GM18868 (cell line): ENCODE results near the gene MED13.

Experiments
- ATAC-seq: cut with Tn5 transposase; IDR thresholded peaks from one replicate; pipeline ENCODE4 v1.9.1; 2021; ENCODE audit warnings: mild to moderate bottlenecking, moderate library complexity; ENCODE audit not compliant: unreplicated experiment

The MED13 gene, protein sequence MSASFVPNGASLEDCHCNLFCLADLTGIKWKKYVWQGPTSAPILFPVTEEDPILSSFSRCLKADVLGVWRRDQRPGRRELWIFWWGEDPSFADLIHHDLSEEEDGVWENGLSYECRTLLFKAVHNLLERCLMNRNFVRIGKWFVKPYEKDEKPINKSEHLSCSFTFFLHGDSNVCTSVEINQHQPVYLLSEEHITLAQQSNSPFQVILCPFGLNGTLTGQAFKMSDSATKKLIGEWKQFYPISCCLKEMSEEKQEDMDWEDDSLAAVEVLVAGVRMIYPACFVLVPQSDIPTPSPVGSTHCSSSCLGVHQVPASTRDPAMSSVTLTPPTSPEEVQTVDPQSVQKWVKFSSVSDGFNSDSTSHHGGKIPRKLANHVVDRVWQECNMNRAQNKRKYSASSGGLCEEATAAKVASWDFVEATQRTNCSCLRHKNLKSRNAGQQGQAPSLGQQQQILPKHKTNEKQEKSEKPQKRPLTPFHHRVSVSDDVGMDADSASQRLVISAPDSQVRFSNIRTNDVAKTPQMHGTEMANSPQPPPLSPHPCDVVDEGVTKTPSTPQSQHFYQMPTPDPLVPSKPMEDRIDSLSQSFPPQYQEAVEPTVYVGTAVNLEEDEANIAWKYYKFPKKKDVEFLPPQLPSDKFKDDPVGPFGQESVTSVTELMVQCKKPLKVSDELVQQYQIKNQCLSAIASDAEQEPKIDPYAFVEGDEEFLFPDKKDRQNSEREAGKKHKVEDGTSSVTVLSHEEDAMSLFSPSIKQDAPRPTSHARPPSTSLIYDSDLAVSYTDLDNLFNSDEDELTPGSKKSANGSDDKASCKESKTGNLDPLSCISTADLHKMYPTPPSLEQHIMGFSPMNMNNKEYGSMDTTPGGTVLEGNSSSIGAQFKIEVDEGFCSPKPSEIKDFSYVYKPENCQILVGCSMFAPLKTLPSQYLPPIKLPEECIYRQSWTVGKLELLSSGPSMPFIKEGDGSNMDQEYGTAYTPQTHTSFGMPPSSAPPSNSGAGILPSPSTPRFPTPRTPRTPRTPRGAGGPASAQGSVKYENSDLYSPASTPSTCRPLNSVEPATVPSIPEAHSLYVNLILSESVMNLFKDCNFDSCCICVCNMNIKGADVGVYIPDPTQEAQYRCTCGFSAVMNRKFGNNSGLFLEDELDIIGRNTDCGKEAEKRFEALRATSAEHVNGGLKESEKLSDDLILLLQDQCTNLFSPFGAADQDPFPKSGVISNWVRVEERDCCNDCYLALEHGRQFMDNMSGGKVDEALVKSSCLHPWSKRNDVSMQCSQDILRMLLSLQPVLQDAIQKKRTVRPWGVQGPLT (N-terminal part only)

DNA sequence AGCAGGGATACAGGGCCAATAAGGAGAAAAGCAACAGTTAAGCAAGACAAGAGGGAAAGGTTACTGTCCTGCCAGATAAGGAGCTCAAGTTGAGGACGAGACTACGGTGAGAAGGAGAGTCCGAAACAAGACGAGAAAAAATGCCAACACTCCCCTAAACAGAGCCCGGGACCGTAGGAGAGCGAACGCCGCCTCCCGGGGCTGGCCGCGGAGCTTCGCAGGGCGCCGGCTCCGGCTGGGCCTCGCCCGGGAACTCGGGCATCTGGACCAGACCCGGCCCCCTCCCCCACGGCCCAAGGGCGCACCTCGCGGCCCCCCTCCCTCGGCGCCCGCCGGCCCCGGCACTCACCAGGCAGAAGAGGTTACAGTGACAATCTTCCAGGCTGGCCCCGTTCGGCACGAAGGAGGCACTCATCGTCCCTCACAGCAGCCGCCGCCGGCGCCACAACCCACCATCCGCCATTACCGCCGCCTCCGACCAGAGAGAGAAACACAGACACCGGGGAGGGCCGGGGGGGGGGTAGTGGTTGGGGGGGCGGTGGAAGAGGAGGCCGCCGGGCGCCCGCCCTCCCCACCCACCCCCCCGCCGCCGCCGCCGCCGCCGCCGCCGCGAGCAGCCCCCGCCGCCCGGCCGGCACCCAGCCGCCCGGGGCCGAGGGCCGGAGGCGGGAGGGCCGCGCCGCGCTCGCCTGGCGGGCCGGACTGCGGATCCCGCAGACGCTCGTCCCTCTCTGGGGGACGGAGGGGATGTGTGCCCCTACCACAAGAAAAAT is at the start of gene MED13:
MED13 (minus strand) TSS at position 488 of the 773 bp plus-strand sequence; CDS start at position 415, 73 bp downstream.
- no peak for ATAC-seq

DNA sequence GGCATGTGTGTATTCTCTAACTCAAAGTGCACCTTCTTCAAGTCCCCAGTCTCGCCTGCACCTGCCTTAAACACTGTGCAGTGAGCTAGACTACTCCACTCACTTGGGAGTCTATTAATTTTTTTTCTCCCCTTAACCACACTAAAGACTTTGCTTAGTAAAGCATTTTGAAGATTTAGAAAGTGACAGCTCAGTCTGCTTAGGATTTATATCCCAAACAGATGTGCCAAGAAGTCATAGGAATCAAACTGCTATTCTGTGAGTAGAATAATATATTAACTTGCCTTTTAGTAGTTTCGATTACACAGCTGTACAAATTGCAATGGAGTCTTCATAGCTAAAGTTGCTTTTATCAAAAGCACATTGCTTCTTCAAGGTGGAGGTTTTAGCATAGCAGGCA is 47.2 kb upstream of the MED13 start:
- no peak for ATAC-seq

DNA sequence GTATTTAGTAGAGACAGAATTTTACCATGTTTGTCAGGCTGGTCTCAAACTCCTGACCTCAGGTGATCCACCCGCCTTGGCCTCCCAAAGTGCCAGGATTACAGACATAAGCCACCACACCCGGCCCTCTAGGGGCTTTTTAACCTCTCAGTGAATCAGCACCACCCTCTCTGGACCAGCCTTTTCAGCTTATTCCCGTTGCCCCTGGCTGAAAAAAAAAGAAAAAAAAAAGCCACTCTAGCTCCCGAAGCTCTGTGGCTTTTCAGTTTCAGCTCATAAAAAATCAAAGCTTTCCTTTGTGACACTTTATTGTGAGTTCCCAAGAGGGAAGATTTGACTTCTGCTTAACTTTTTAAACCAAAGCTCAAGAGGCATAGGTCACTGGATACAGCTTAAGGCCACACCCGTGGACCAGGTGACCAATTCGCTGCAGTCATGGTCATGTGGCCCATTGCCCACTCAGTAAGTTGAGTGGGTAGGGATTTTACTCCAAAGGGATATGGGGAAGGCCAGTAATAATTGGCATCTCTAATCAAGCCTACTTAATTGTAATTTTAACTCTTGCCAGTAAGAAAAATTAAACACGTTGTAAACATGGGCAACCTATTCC is 46.6 kb upstream of the MED13 start:
- ATAC-seq = no peak

DNA sequence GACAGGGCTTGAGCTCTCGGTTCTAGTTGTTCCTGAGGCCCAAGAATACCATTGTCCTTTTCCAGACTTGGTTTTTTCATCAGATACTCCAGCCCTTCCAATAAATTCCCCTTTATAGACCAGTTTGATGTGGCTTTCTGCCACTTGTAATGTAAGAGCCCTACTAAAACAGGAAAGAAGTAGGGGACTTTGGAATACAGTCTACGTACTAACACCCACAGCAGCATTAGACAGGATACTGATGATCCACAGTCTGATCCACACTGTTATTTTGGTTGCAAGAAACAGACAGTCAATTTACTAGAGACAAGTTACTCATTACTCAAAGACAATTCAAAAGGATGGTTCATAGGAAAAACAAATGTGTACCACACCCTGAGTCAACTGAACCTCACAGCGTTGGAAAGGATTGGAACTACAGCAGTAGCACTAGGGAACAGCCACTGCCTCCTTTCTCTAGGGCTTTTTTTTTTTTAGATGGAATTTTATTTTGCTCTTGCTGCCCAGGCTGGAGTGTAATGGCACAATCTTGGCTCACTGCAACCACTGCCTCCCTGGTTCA is 45.9 kb upstream of the MED13 start:
- no peak for ATAC-seq

DNA sequence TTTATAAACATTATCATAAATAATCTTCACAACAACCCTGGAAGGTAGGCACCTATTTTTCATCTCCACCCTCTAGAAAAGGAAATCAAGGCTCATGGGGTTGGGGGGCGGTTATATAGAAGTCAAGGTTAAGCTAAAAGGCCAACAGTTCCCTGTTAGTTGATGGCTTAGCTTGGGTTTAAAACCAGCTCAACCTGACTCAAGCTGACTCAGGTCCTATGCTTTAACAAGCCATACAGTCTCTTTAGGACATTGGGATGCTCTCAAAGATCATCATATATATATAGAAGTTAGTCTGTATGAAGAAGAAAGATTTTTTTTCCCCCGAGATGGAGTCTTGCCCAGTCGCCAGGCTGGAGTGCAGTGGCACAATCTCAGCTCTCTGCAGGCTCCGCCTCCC is 44.8 kb upstream of the MED13 start:
- no peak for ATAC-seq

DNA sequence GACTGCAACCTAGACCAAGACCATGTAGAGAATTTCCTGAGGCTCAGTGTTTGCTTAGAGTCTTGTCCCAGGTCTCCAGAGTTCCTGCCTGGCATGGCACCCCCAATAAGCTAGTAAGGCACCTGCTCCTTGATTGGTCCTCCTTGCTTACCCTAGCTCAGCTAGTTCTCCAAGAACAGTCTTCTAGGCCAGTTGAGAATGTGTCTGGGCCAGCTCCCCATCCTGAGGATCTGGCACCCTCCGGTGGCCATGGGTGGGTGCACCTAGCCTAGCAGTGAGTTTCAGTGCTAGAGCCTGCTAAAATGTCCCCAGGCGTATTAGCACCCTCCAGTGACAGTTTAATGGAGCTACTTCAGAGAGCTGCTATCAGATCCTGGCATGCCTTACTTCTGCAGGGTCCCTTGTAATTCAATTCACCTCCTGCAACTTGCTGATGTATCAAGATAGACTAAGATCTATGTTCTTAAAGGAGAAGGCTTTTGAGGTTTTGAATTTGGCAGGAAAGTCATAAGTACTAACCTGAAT is 44.4 kb upstream of the MED13 start:
- peak; percentile 97 for ATAC-seq

DNA sequence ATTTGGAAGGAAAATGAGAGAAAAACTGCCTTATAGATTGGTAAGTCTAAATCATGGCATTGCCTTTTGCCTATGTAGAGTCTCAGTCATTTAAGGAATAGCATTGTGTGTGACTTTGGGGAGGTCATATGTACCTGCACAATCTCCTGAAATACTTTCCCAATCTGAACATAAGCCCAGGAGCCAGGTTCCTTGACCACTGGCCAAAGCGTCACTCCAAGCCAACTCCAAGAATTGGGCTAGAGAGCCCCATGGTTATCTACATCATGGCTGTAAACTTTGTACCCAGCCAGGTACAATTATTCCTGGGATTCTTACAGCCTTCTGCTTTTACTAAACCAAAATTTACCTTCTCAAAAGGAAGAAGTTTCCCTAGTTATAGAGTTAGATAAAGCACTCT is 40.8 kb upstream of the MED13 start:
- ATAC-seq = no peak

DNA sequence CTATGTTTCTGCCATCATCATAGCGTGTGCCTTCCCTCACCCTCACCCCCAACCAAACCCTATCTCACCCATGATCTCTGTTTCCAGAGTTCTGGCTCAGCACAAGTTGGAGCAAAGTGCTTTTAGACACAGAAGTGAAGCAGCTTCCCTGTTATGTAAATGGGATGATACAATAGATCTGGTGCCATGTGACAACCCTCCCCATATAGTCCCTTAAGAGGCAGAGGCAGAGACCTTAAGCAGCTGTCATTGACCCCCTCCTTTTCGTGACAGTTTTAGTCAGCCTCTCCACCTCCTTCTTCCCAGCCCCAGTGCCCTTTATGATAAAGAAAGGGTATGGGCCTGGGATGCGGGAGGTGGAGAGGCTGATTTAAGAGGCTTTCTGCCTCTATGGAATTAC is 40.3 kb upstream of the MED13 start:
- no peak for ATAC-seq

DNA sequence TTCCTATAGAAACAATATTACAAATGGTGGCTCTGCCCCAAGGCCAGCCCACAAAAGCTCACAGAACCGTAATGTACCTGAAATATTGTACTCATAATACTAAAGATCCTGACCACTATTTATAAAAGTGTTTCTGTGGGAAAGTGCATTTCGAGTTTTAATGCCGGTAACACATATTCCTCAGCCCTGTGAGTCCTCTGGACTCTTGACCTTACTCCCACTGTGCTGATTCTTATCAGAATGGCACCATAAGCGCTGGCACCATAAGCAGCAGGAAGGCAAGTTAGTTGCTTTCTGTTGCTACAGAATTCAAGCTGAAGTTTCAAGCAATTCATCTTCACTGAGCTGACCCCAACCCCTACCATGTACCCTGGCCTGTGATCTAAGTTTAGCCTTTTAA is 36.4 kb upstream of the MED13 start:
- ATAC-seq = no peak

DNA sequence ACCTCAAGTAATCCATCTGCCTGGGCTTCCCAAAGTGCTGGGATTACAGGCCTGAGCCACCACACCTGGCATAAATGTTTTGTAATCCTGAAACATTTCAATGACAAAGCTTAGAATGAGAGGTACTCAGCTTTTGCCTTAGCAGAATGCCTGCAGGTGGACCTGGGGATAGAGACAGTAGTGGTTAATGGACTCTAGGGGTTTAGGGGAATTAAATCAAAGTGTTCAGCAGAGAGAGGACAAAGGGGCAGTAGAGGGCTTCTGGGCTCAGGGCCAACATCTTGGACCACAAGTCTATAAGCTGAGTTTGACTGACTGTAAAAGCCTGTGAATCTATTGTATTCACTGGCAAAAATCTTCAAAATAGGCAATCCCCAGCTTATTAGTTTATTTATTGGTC is 36.0 kb upstream of the MED13 start:
- no peak for ATAC-seq

DNA sequence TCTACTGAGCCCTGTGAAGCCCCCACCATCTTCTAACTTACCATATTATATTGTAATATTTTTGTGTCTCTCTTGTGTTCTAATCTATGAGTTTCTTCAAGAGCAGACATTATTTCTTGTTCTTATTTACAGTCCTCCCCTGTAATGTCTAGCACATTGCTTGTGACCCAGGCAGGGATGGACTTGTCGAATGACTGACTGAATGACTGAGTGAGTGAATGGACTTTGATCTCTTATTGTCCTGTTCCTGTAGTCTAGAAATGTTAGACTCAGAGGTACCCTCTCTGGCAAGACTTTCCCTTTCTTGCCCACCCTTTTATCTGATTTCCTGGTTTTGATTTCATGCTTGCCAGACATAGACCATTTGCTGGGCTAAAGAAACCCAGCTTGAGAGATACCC is 35.0 kb upstream of the MED13 start:
- ATAC-seq = no peak

DNA sequence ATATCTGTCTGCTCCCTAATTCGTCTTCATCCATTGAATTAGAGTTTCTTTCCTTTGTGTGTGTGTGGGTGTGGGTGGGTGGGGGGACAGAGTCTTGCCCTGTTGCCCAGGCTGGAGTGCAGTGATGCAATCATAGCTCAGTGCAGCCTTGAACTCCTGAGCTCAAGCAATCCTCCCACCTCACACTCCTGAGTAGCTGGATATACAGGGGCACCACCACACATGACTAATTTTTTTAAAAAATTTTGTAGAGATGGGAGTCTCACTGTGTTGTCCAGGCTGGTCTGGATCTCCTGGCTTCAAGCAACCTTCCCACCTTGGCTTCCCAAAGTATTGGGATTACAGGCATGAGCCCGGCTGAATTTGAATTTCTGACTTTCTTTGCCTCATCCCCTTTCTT is 34.5 kb upstream of the MED13 start:
- no peak for ATAC-seq

DNA sequence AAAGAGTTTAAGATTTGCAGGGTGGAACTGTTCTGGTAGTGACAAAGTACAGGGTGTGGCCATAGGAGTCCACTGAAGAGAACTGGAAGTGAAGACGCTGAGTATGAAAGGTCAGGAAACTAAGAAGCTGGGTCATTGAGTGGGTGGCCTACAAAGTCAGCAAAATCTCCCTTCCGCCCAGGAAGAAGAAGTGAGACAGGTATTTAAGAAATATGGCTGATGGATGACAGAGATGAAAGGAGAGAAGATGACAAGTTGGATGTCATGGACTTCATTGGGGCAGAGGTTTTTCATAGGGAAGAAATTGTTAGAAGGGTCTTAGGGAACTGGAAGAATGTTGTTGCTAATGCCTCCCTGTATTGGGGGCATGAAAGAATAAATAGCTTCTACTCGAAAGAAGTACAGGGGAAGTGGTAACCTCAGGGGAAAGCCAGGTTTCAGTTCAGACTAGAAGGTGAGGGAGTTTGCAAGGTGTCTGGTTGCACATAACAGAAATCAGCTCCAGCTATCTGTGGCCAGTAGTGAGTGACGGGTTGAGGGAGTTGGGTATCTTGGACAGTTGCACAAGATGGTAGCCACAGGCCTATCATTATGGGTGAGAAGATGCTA is 33.6 kb upstream of the MED13 start:
- ATAC-seq = peak; percentile 83

DNA sequence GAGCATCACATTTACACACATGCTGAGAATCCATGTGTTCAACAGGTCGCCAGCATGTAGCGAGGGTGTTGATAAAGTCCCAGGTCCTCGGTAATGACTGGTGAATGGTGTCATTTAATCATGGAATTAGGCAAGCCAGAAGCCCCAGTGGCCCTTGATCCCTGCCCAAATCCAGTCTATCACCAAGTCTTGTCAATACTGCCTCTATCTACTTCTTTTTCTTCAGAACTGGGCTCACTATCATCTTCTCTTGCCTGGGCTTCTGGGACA is 31.3 kb upstream of the MED13 start:
- ATAC-seq = no peak

DNA sequence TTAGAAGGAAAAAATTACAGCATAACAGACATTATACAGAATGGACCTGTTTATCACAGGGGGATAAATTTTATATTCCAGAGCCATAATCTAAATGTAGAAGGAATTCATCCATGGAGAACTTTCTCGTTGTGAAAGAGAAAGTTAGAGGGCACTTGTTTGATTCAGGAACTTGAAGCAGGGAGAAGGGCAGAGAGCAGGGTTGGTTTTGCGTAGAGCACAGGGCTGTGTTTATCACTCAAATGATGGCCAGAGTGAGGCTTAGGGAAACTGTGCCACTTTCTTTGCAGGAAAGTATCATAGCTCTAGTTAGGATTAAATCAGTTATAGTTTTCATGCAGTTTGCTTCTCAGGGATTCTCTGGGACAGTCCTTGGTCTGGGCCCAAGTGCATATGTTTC is 29.1 kb upstream of the MED13 start:
- no peak for ATAC-seq

- peak; percentile 96 for ATAC-seq
Measured at GRCh38 chr17:62093188-62094155, 28.4 kb upstream of the MED13 start.

DNA sequence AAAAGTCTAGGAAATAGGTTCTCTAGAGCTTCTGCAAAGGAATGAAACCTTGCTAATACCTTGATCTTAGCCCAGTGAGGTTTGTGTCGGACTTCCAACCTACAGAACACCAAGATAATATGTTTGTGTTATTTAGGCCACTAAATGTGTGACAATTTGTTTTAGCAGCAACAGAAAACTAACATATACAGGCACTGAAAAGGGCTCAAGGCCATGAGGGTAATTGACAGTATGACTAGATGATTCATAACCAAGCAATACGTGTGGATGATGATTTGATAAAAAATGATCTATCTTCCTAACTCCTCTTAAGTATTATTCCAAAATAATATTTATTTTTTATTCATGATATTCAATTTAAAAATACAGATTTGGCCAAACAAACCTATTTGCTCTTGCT is 27.7 kb upstream of the MED13 start:
- no peak for ATAC-seq

DNA sequence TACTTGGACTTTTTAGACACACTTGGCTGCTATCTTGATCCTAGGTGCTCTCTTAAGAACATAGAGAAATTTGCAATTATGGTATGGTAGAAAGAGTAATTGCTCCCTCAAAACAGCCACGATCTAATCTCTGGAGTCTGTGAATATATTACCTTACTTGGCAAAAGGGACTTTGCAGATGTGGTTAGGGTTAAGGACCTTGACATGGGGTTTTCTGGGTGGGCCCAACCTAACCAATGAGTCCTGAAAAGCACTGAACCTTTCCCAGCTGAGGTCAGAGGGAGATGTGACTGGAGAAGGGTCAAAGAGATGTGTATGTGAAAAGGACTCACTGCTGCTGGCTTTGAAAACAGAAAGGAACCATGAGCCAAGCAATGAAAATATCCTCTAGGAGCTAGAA is 26.7 kb upstream of the MED13 start:
- no peak for ATAC-seq
